HG03196 (cell line): ENCODE results near the gene TTC28.
"Not testable (repeated sequence)": the region's sequence is repeated elsewhere in the genome, so short reads cannot be mapped to it uniquely, and the experiment has no call there.

ENCODE experiments used
- ATAC-seq: cut with Tn5 transposase; IDR thresholded peaks from one replicate; pipeline ENCODE4 v1.9.1; 2021; ENCODE audit not compliant: unreplicated experiment

TTC28 gene

DNA sequence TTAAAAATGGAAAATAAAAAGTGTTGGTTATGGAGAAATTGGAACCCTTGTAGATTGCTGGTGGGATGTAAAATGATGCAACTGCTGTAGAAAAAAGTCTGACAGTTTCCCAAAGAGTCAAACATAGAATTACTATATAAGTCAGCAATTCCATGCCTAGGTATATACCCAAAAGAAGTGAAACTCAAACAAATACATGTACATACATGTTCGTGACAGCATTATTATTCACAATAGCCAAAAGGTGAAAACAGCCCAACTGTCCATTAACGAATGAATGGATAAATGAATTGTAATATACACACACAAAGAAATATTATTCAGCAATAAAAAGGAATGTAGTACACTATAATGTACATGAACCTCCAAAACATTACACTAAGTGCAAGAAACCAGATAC is 116.0 kb downstream of the TTC28 start:
- no peak for ATAC-seq

DNA sequence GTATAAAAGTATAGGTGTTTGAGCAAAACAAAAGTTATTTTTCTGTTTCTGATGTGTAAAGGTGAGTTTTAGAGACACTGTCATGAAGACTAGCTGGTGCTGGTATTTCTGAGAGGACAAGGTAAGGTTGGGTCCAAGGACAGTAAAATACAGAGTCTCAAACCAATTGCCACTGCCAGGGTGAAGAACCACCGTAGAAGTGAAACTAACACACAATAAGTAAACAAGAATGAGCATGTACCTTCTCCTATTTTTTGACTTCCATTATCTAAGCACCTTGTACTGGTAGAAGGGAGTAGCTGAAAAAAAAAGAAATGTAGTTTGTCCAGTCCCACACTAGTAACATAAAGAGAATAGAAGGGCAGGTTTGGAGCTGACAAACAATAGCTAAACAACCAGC is 117.3 kb downstream of the TTC28 start:
- no peak for ATAC-seq

DNA sequence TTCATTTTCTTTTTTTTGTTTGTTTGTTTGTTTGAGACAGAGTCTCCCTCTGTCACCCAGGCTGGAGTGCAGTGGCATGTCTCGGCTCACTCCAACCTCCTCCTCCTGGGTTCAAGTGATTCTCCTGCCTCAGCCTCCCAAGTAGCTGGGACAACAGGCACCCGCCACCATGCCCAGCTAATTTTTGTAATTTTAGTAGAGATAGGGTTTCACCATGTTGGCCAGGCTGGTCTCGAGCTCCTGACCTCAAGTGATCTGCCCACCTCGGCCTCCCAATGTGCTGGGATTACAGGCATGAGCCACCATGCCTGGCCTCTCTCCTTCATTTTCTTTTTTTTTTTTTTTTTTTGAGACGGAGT is 118.9 kb downstream of the TTC28 start:
- ATAC-seq, result not testable (repeated sequence)

DNA sequence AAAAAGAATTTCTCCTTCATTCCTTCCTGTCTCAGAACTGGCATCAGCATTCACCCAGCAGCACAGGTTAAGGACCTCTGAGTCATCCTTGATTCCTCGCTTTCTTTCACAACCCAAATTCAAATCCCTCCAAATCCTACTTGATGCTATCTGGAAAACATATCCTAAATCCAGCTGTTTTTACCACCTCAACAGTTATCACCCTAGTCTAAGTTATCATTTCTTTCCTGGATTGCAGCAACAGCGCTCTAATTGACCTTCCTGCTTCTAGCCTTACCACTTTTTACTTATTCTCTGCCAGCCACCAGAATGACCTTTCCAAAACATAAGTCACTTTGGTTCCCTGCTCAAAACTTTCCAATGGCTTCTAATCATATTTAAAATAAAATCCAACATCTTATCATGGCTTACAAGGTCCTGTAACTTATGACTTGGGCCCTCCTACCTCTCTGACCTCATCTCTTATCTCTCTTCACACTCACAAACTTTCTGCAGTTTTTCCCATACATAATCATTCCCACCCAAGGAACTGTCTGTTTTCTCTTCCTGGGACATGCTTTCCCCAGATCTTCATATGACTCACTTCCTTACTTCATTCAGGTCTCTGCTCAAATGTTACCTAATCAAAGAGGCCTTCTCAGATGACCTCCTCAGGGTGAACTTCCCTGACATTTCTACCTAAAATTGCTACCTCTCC is 119.4 kb downstream of the TTC28 start:
- ATAC-seq, result no peak

DNA sequence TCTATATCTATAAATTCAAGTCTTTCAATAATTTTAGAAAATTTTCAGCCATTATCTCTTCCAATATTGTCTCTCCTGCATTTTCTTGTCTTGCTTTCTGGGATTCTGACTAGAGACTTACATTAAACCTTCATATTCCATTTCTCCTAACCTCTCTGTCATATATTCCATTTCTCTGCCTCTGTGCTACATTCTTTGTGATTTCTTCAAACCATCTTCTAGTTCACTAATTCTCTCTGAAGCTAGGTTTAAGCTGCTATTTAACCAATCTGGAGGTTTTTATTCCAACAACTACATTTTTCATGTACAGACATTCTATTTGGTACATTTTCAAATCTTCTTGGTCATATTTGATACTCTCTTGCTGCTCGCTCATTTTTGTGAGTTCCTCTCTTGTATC is 122.5 kb downstream of the TTC28 start:
- ATAC-seq, result no peak

DNA sequence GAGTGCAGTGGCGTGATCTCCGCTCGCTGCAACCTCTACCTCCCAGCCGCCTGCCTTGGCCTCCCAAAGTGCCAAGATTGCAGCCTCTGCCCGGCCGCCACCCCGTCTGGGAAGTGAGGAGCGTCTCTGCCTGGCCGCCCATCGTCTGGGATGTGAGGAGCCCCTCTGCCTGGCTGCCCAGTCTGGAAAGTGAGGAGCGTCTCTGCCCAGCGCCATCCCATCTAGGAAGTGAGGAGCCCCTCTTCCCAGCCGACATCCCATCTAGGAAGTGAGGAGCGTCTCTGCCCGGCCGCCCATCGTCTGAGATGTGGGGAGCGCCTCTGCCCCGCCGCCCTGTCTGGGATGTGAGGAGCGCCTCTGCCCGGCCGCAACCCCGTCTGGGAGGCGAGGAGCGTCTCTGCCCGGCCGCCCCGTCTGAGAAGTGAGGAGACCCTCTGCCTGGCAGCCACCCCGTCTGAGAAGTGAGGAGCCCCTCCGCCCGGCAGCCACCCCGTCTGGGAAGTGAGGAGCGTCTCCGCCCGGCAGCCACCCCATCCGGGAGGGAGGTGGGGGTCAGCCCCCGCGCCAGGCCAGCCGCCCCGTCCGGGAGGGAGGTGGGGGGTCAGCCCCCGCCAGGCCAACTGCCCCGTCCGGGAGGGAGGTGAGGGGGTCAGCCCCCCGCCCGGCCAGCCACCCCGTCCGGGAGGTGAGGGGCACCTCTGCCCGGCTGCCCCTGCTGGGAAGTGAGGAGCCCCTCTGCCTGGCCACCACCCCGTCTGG is 126.4 kb downstream of the TTC28 start:
- not testable (repeated sequence) for ATAC-seq

DNA sequence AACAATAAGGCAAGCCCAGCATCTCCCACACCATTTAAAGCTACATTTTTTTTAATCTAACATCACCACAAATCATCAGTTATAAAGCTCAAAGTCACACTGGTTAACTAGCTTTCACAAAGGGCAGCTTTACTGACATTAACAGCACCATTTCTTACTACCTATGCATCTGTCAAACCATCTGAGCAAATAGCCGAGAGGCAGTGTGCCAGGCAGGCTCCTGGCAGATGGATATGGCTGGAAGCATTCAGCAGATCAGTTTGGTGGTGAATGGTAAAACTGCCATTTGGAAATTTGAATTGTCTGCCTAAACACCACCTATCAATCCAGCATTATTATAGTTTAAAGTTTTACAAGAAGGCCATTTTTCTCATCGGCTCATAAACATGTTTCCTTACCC is 131.2 kb downstream of the TTC28 start:
- ATAC-seq, result no peak

DNA sequence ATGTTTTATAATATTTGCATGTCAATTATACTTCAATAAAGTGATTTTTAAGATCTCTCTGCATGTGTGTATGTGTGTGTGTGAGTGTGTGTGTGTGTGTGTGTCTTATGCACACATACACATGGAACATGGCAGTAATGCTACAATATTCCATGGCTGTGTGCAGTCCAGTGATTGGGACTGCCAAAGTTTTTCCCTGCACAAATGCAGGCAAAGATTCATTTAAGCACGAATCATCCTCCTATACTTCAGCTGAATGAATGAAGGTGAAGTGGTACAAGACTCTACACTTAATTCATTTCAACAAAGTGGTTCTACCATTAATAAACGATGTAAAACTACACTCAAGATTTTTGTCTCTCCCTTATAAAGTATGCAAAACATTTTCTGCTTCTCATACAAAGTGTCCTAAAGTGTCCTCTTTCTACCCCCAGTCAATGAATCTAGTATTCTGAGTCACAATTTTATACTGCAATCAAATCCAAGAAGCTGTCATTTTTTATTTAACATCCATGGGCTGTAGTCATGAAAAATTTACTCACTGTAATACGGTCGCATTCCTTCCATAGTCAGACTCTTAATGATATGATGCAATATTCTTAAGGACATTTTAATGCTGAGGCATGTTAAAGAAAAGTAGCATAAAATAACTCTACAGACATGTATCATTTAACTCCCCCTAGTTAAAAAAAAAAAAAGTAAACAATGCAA is 132.4 kb downstream of the TTC28 start:
- ATAC-seq, result no peak

DNA sequence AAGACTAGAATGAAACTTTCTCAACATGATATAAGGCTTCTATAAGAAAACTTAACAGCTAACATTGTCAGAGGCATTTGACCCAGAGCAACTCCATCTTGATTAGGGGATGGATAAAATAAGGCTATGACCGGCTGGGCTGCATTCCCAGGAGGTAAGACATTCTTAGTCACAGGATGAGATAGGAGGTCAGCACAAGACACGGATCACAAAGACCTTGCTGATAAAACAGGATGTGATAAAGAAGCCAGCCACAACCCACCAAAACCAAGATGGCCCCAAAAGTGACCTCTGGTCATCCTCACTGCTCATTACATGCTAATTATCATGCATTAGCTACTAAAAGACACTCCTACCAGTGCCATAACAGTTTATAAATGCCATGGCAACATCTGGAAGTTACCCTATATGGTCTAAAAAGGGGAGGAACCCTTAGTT is 135.2 kb downstream of the TTC28 start:
- no peak for ATAC-seq

DNA sequence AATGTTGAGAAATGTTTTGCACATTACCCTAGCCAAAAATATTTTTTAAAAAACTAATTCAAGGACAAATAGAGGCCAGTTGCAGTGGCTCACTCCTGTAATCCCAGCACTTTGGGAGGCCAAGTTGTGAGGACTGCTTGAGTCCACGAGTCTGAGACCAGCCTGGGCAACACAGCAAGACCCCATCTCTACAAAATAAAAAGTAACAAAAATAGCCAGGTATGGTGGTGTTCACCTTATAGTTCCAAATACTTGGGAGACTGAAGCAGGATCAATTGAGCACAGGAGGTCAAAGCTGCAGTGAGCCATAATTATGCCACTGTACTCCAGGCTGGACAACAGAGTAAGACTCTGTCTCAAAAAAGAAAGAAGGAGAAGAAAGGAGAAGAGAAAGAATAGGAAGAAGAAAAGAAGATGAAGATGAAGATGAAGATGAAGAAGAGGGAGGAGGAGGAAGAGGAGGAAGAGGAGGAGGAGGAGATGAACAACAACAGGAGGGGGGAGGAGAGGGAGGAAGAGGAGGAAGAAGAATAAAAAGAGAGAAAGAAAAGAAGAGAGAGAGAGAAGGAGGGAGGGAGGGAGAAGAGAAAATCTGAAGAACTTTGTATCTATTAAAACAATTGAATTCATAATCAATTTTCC is 136.5 kb downstream of the TTC28 start:
- no peak for ATAC-seq

DNA sequence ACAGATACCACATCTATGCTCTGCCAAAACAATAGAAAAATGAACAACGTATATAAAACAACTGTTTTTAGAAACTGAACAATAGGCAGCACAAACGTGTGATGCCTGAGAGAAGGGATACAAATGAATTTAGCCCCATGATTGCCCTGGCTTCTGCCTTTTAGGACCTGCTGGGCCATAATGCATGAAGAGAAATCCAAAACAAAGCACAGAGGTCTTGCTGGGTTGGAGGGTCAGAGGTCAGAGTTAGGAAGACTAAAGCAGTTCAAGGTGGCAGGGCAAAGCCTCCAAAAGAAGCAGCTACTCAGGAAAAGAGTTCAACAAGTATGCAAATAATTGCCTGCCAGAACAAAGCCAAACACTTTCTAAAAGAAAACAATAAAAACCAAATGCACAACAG is 138.5 kb downstream of the TTC28 start:
- no peak for ATAC-seq

DNA sequence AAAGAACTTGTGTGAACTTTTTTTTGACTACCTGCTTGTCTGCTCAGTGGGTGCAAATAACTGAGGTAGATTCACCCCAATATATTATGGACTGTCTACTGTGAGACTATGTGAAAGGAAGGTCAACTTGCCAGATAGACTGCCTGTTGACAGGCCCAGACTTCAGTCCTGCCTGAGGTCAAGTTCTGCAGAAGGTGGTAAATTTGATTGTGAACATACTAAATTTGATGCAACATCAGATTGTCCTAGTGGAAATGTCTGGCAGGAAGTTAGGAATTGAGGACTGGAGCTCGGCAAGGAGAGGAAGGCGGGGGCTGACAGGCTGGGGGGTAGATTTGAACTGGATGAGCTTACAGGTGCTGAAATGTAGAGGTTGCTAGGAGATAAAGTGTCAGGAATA is 140.7 kb downstream of the TTC28 start:
- no peak for ATAC-seq

DNA sequence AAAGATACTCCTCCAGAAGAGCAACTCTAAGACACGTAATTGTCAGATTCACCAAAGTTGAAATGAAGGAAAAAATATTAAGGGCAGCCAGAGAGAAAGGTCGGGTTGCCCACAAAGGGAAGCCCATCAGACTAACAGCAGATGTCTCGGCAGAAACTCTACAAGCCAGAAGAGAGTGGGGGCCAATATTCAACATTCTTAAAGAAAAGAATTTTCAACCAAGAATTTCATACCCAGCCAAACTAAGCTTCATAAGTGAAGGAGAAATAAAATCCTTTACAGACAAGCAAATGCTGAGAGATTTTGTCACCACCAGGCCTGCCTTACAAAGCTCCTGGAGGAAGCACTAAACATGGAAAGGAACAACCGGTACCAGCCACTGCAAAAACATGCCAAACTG is 149.1 kb downstream of the TTC28 start:
- not testable (repeated sequence) for ATAC-seq

DNA sequence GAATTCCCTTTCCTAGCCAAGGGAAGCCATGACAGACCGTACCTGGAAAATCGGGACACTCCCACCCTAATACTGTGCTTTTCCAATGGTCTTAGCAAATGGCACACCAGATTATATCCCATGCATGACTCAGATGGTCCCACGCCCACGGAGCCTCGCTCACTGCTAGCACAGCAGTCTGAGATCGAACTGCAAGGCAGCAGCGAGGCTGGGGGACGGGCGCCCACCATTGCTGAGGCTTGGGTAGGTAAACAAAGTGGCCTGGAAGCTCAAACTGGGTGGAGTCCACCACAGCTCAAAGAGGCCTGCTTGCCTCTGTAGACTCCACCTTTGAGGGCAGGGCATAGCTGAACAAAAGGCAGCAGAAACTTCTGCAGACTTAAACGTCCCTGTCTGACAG is 150.5 kb downstream of the TTC28 start:
- ATAC-seq, result not testable (repeated sequence)

DNA sequence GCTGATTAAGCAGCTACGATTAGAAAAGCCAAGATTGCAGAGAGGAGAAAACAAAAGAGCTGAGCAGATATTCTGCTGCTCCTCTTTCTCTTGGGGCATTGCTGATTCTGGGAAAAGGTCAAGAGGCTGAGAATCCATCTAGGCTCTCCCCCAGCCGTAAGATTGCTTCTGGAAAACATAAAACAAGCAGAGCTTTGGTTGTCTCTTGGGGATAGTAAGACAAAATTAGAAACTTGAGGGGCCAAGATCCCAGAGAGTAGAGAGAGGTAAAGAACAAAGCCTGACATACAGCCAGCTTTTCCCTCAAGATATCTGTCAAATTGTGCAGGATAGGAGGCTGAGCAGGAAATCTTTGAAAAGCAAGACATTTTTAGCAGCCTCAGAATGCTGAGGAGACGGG is 158.2 kb downstream of the TTC28 start:
- ATAC-seq, result no peak

DNA sequence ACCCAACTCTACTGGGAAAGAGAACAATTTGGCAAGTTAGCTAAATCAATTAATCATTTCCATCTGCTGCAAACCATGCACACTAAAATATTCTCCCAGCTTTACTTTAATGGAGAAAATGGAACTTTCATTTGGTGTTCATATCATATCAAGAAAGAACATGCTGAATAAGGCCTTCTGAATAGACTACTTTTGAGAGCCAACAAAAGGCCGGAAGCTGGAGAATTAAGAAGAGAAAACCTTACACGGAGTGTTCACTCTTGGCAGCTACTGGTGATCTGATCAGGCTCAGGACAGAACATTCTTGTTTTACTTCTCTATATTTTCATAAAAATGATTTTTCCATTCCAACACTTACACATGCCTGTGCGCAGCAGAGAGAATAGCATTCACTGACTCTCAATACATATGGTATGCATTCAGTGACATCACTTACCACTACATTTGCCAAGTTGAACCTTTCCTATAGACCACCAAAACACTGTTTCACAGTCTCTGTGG is 165.3 kb downstream of the TTC28 start:
- no peak for ATAC-seq

DNA sequence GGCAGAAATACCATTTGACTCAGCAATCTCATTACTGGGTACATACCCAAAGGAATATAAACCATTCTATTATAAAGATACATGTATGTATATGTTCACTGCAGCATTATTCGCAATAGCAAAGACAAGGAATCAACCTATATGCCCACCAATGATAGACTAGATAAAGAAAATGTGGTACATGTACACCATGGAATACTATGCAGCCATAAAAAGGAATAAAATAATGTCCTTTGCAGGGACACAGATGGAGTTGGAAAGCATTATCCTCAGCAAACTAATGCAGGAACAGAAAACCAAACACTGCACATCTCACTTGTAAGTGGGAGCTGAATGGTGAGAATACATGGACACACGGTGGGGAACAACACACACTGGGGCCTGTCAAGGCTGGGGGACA is 167.3 kb downstream of the TTC28 start:
- ATAC-seq, result not testable (repeated sequence)

DNA sequence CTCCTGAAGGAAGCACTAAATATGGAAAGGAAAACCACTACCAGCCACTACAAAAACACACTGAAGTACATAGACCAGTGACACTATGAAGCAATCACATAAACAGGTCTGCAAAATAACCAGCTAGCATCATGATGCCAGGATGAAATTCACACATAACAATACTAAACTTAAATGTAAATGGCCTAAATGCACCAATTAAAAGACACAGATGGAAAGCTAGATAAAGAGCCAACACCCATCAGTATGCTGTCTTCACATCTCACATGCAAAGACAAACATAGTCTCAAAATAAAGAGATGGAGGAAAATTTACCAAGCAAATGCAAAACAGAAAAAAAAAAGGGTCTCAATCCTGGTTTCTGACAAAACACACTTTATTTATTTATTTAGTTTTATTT is 171.7 kb downstream of the TTC28 start:
- no peak for ATAC-seq

DNA sequence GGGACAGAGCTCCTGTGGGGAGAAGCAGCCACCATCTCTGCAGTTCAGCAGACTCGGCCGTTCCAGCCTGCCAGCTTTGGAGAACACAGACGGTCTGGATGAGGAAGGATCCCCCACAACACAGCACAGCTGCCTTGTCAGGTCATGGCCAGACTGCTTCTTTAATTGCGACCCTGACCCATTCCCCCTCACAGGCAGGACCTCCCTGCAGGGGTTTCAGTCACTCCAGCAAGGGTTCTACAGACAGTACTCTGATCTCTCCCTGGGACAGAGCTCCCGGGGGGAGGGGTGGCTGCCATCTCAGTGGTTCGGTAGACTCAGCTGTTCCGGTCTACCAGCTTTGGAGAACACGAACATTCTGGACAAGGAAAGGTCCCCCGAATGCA is 173.5 kb downstream of the TTC28 start:
- ATAC-seq, result no peak

DNA sequence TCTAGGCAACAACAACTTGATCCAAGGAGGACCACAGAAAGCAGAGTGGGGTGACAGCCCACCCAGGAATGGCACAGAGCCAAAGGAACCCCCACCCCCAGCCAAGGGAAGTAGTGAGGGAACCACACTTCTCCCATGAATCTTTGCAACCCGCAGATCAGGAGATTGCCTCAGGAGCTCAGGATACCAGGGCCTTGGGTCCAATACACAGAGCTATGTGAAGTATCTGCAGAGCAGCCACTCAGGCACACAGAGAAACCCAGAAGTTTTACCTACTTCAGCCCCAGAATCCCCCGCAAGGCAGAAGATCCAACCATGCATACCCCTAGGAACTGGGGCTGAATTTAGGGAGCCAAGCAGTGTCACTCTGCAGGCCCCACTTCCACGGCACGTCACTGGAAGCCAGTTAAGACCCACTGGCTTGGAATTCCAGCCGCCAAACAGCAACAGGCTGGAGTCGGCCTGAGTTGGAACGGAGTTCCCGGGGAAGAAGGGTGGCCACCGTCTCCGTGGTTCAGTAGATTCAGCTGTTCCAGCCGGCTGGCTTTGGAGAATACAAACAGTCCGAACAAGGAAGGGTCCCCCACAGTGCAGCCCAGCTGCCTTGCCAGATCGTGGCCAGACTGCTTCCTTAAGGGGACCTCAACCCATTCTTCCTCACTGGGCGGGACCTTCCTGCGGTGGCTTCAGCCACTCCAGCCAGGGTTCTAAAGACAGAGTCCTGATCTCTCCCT is 174.1 kb downstream of the TTC28 start:
- no peak for ATAC-seq

DNA sequence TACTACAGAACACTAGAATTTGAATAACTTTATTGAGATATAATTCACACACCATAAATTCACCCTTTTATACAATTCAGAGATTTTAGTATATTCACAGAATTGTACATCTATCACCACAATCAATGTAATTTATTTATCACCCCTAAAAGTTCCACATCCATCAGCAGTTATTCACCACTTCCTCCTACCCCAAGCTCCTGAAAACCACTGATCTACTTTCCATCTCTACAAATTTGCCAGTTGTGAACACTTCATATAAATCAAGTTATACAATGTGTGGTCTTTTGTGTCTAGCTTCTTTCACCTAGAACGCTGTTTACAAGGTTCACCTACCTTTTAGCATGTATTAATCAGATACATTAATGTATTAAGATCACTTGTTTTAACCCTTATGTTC is 179.6 kb downstream of the TTC28 start:
- ATAC-seq, result no peak
